H1 (cell line): Measurements from ENCODE around the gene L3MBTL4. TPM values are rescaled to one million over a fixed set of nuclear protein-coding genes. Genes with fewer than 3 reads are reported as not detected.

ENCODE experiments used
- CTCF ChIA-PET: fragments of 300-600 bp; sonication (Branson Sonifier 250); formaldehyde crosslinking; loops from one replicate; lab custom pipeline; 2021; ENCODE audit not compliant: partially characterized antibody; lab: Charles Lee
- POLR2A ChIA-PET: fragments of 300-600 bp; sonication (Branson Sonifier 250); formaldehyde crosslinking; loops from one replicate; lab custom pipeline; 2021; ENCODE audit warnings: inconsistent platforms; ENCODE audit not compliant: partially characterized antibody; lab: Charles Lee
- DNase-seq, 2 experiments: peaks; one replicate each; pipeline versions ENCODE4 v3.0.0 to v3.0.0-alpha.2; 2010 to 2022; ENCODE audit warnings: low spot score in 2 of 2, low read depth in 1 of 2, mixed read lengths in 1 of 2
- FAIRE-seq: peaks from 2 replicates; lab custom pipeline; 2011; peaks lifted over from hg19 to GRCh38; lab: Jason Lieb, UNC
- H2AFZ ChIP-seq: 2 replicates; pipeline ENCODE4 v1.8.1; 2012; ENCODE audit warnings: low read length, inconsistent platforms
- H2AK5ac ChIP-seq: 2 replicates; pipeline ENCODE4 v1.6.1; 2013; ENCODE audit warnings: low read depth, low read length
- H2BK120ac ChIP-seq: replicated peaks from 2 replicates; pipeline ENCODE3; 2013; ENCODE audit warnings: low read depth, low read length, inconsistent platforms
- H2BK12ac ChIP-seq: 2 replicates; pipeline ENCODE4 v1.6.1; 2013; ENCODE audit warnings: low read depth, low read length
- H2BK15ac ChIP-seq: 2 replicates; pipeline ENCODE4 v1.6.1; 2013; ENCODE audit warnings: low read length
- H2BK20ac ChIP-seq: 2 replicates; pipeline ENCODE4 v1.6.1; 2013; ENCODE audit warnings: low read length
- H2BK5ac ChIP-seq: 2 replicates; pipeline ENCODE4 v1.6.1; 2013; ENCODE audit warnings: low read depth, low read length
- H3K14ac ChIP-seq: 2 replicates; pipeline ENCODE4 v1.6.1; 2013; ENCODE audit warnings: inconsistent platforms; ENCODE audit not compliant: insufficient read length
- H3K18ac ChIP-seq: 2 replicates; pipeline ENCODE4 v1.6.1; 2013; ENCODE audit warnings: low read length; ENCODE audit errors: extremely low read depth
- H3K23ac ChIP-seq: 2 replicates; pipeline ENCODE4 v1.6.1; 2013; ENCODE audit warnings: inconsistent platforms; ENCODE audit not compliant: insufficient read length
- H3K23me2 ChIP-seq: 2 replicates; pipeline ENCODE4 v1.6.1; 2013; ENCODE audit warnings: low read depth, low read length
- H3K27ac ChIP-seq: 2 replicates; pipeline ENCODE4 v1.6.1; 2011; ENCODE audit warnings: low read depth, low read length, inconsistent platforms
- H3K27me3 ChIP-seq, 4 experiments: replicated peaks in 1 of 4; 1 replicate in 1 of 4; 2 replicates in 3 of 4; pipeline versions ENCODE4 v1.6.1 to v1.8.1; 2011 to 2013; ENCODE audit warnings: low read length in 3 of 4, mild to moderate bottlenecking in 3 of 4, inconsistent platforms in 2 of 4, mixed read lengths in 2 of 4, moderate library complexity in 1 of 4; ENCODE audit not compliant: control insufficient read depth in 3 of 4, insufficient read depth in 3 of 4; ENCODE audit errors: extremely low read depth in 1 of 4
- H3K36me3 ChIP-seq, 4 experiments: 2 replicates each; pipeline versions ENCODE4 v1.6.1 to v1.8.1; 2011 to 2013; ENCODE audit warnings: mild to moderate bottlenecking in 4 of 4, low read length in 3 of 4, moderate library complexity in 2 of 4, control low read depth in 1 of 4, inconsistent platforms in 1 of 4; ENCODE audit not compliant: insufficient read depth in 4 of 4, control insufficient read depth in 2 of 4
- H3K4ac ChIP-seq: replicated peaks from 2 replicates; pipeline ENCODE3; 2013; ENCODE audit warnings: low read length, low read depth, mixed read lengths, inconsistent platforms; ENCODE audit not compliant: insufficient read length
- H3K4me1 ChIP-seq, 4 experiments: replicated peaks in 1 of 4; 1 replicate in 1 of 4; 2 replicates in 3 of 4; pipeline versions ENCODE4 v1.6.1 to v1.8.1; 2011 to 2013; ENCODE audit warnings: low read length in 3 of 4, inconsistent platforms in 2 of 4, mixed read lengths in 1 of 4; ENCODE audit not compliant: insufficient read depth in 4 of 4, control insufficient read depth in 3 of 4
- H3K4me2 ChIP-seq, 2 experiments: 2 replicates each; pipeline versions ENCODE4 v1.6.1 to v1.8.1; 2011 to 2013; ENCODE audit warnings: low read depth in 2 of 2, low read length in 2 of 2, control low read depth in 1 of 2, inconsistent platforms in 1 of 2, mild to moderate bottlenecking in 1 of 2; ENCODE audit not compliant: insufficient read depth in 1 of 2
- H3K4me3 ChIP-seq, 4 experiments: fragments of 200-600, 300-600 bp in 1 of 4; sonication (generic), shearing (Covaris generic), sonication (Bioruptor Twin) in 1 of 4; 2 replicates each; pipeline versions ENCODE4 v1.5.1 to v1.8.1; 2011 to 2016; ENCODE audit warnings: low read length in 4 of 4, low read depth in 3 of 4, control low read depth in 2 of 4, inconsistent platforms in 2 of 4, mild to moderate bottlenecking in 2 of 4, mixed read lengths in 1 of 4, moderate library complexity in 1 of 4; ENCODE audit not compliant: insufficient read depth in 2 of 4; ENCODE audit errors: extremely low read depth in 1 of 4
- H3K56ac ChIP-seq: replicated peaks from 2 replicates; pipeline ENCODE3; 2013; ENCODE audit warnings: low read depth, mild to moderate bottlenecking, mixed read lengths, low read length, inconsistent platforms; ENCODE audit not compliant: insufficient read length
- H3K79me1 ChIP-seq: 2 replicates; pipeline ENCODE4 v1.6.1; 2013; ENCODE audit warnings: low read depth, low read length, control low read depth
- H3K79me2 ChIP-seq, 2 experiments: 2 replicates each; pipeline versions ENCODE4 v1.6.1 to v1.8.1; 2012 to 2013; ENCODE audit warnings: low read length in 2 of 2, mild to moderate bottlenecking in 2 of 2, inconsistent platforms in 1 of 2; ENCODE audit not compliant: insufficient read depth in 2 of 2, control insufficient read depth in 1 of 2
- H3K9ac ChIP-seq, 4 experiments: replicated peaks in 1 of 4; 1 replicate in 1 of 4; 2 replicates in 3 of 4; pipeline versions ENCODE4 v1.6.1 to v1.8.1; 2011 to 2013; ENCODE audit warnings: low read depth in 3 of 4, low read length in 3 of 4, control low read depth in 2 of 4, mild to moderate bottlenecking in 2 of 4, moderate library complexity in 2 of 4, inconsistent platforms in 1 of 4; ENCODE audit errors: extremely low read depth in 1 of 4
- H3K9me3 ChIP-seq, 2 experiments: 2 replicates each; pipeline versions ENCODE4 v1.6.1 to v1.8.1; 2012 to 2013; ENCODE audit warnings: mild to moderate bottlenecking in 2 of 2, moderate library complexity in 2 of 2, control low read depth in 1 of 2, inconsistent platforms in 1 of 2, low read depth in 1 of 2, low read length in 1 of 2, mixed read lengths in 1 of 2; ENCODE audit not compliant: insufficient read depth in 2 of 2
- H4K20me1 ChIP-seq, 2 experiments: replicated peaks in 1 of 2; 2 replicates each; pipeline versions ENCODE3 to v1.8.1; 2011 to 2013; ENCODE audit warnings: inconsistent platforms in 2 of 2, low read length in 2 of 2, mild to moderate bottlenecking in 1 of 2; ENCODE audit not compliant: insufficient read depth in 2 of 2, control insufficient read depth in 1 of 2
- H4K5ac ChIP-seq: 2 replicates; pipeline ENCODE4 v1.6.1; 2013; ENCODE audit warnings: low read length, low read depth, mixed read lengths, inconsistent platforms; ENCODE audit not compliant: insufficient read length
- H4K8ac ChIP-seq: 2 replicates; pipeline ENCODE4 v1.8.0; 2013; ENCODE audit warnings: mild to moderate bottlenecking, moderate library complexity, low read length, inconsistent platforms; ENCODE audit not compliant: insufficient read depth; ENCODE audit errors: extremely low read depth
- H4K91ac ChIP-seq: replicated peaks from 2 replicates; pipeline ENCODE3; 2013; ENCODE audit warnings: low read length, mixed read lengths, inconsistent platforms; ENCODE audit not compliant: insufficient read length
- CREB1 ChIP-seq: IDR thresholded peaks from 2 replicates; pipeline ENCODE4 v1.6.1; 2012; ENCODE audit warnings: inconsistent platforms
- GABPA ChIP-seq: IDR thresholded peaks from 2 replicates; pipeline ENCODE4 v1.6.1; 2011; ENCODE audit warnings: mild to moderate bottlenecking, low read length, moderate library complexity, borderline replicate concordance; ENCODE audit not compliant: insufficient read depth
- PHF8 ChIP-seq: fragments of 200-600 bp; sonication (generic); conservative IDR thresholded peaks from 2 replicates; pipeline ENCODE4 v1.7.1; 2012; ENCODE audit warnings: low read depth, mild to moderate bottlenecking, inconsistent platforms, low read length, moderate library complexity
- WGBS, 2 experiments: shearing (Covaris generic) in 1 of 2; methylation state at CpG; one replicate each; pipeline versions ENCODE4 v1.1.6 to v1.1.7; 2013 to 2015; ENCODE audit warnings: low lambda C conversion rate in 2 of 2, mixed read lengths in 2 of 2, inconsistent platforms in 1 of 2, low coverage in 1 of 2, missing lambda C conversion rate in 1 of 2; ENCODE audit not compliant: insufficient replicate concordance in 2 of 2, insufficient coverage in 1 of 2, insufficient read length in 1 of 2; ENCODE audit errors: extremely low coverage in 1 of 2, missing lambda C conversion rate in 1 of 2; 5-methylcytosine and 5-hydroxymethylcytosine counted together
- polyA plus RNA-seq, 7 experiments: library from polyadenylated mRNA; depleted of rRNA in 3 of 7; stranded (reverse) in 5 of 7; unstranded in 2 of 7; fragments of >200 nt in 5 of 7; fragments of 200-250 nt in 2 of 7; gene quantifications; 1 replicate in 5 of 7; 2 replicates in 1 of 7; 4 replicates in 1 of 7; pipeline versions ENCODE4 v1.2.1 to v1.2.3, GENCODE V29; 2011 to 2013; ENCODE audit warnings: missing spikeins in 2 of 7, mixed read lengths in 2 of 7
- total RNA-seq: library from RNA; stranded (reverse); fragmentation: NEBNext Ultra II Directional; extraction: Animal tissue kit (Norgen Biotek cat#: 25700); gene quantifications from 2 replicates; pipeline ENCODE4 v1.2.1, GENCODE V29; 2021
- TF ChIP-seq, protein P1 (sequence below): IDR thresholded peaks from 2 replicates; pipeline ENCODE4 v1.6.1; 2012; ENCODE audit warnings: inconsistent platforms
- TF ChIP-seq, protein P2 (sequence below): IDR thresholded peaks from 2 replicates; pipeline ENCODE4 v1.6.1; 2011; ENCODE audit warnings: low read length, improper control_type of control experiment

The L3MBTL4 gene
- total and polyA plus RNA-seq, 2 of the 8 experiments (the other 6 are each of a cell fraction or from before 2014, with no cell fraction given), result 1.0 to 2.1 TPM

DNA sequence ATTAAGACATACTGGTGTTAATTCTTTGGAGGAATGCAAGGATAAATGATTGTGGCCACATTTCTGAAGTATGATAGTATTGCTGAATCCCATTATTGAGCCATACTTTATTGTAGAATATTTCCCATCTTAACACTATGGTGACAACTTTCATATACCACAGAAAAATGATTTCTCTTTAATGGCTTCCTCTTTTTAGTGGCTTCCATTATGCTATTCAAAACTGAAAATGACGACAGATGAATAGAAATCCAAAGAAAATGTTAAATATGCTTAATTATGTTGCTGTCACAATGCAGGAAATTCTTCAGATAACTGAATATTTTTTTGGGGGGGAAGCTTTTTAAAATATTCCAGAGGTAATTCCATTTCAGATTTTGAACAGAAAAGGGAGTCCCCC lies 430.5 kb downstream of the L3MBTL4 start:
- 92% methylated on average over 1 of the region's 1 CpG; no CpG with 5 or more reads in 1 of the 2 experiments for WGBS, 2 experiments

More for the DNA sequence above, 430.5 kb downstream of the L3MBTL4 start:
- peaks cover 0 to 6% (median 3%) of the 10 kb centered on the region in 4 experiments; a peak in 4 of 7 replicates for H3K4me1 ChIP-seq
- H2AK5ac ChIP-seq, result no peak overlapping the region
- H3K27me3 ChIP-seq, result no peaks in the 10 kb centered on the region
- H2AFZ ChIP-seq, result no peak overlapping the region
- no peak overlapping the region for H3K4ac ChIP-seq
- TF ChIP-seq GABPA, result no peak
- TF ChIP-seq, protein P1, sequence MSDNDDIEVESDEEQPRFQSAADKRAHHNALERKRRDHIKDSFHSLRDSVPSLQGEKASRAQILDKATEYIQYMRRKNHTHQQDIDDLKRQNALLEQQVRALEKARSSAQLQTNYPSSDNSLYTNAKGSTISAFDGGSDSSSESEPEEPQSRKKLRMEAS, result no peak
- TF ChIP-seq, protein P2, sequence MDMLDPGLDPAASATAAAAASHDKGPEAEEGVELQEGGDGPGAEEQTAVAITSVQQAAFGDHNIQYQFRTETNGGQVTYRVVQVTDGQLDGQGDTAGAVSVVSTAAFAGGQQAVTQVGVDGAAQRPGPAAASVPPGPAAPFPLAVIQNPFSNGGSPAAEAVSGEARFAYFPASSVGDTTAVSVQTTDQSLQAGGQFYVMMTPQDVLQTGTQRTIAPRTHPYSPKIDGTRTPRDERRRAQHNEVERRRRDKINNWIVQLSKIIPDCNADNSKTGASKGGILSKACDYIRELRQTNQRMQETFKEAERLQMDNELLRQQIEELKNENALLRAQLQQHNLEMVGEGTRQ, result no peak
- TF ChIP-seq CREB1, result no peak
- no peak for TF ChIP-seq PHF8
- H3K4me3 ChIP-seq, result no peak overlapping the region
- H3K23ac ChIP-seq, result no peak overlapping the region
- no peaks in the 10 kb centered on the region for H3K79me1 ChIP-seq
- no peaks in the 10 kb centered on the region for H3K9me3 ChIP-seq
- no peaks in the 10 kb centered on the region for H3K79me2 ChIP-seq
- no peak for DNase-seq
- H3K4me2 ChIP-seq, result no peak overlapping the region
- CTCF ChIA-PET, result no interaction called here
- H3K56ac ChIP-seq, result no peak overlapping the region
- H4K5ac ChIP-seq, result no peak overlapping the region
- H3K23me2 ChIP-seq, result peaks cover 3% of the 10 kb centered on the region; the same call in 1 of the 2 replicates
- H4K91ac ChIP-seq, result no peak overlapping the region
- H2BK120ac ChIP-seq, result no peak overlapping the region
- H4K20me1 ChIP-seq, result no peaks in the 10 kb centered on the region
- FAIRE-seq, result no peak
- no peak overlapping the region for H2BK12ac ChIP-seq
- no peak overlapping the region for H2BK5ac ChIP-seq
- H3K9ac ChIP-seq, result no peak overlapping the region
- H2BK15ac ChIP-seq, result no peak overlapping the region
- no peak overlapping the region for H3K14ac ChIP-seq
- no peak overlapping the region for H3K27ac ChIP-seq
- POLR2A ChIA-PET, result no interaction called here
- no peak overlapping the region for H2BK20ac ChIP-seq
- no peak overlapping the region for H3K18ac ChIP-seq
- H4K8ac ChIP-seq, result no peak overlapping the region
- no peaks in the 10 kb centered on the region; a peak in 1 of 8 replicates for H3K36me3 ChIP-seq
